Measurements from ENCODE around the gene LY6G6D. TPM values are rescaled to one million over a fixed set of nuclear protein-coding genes. Genes with fewer than 3 reads are reported as not detected.

LY6G6D gene
- total and polyA plus RNA-seq, 2 of the 13 experiments (the other 11 are each of a cell fraction or from before 2014, with no cell fraction given) = not detected

GRCh38 chr6:31686483-31686882, 28.7 kb upstream of the LY6G6D start:
- no peak for FAIRE-seq
- in situ Hi-C loops (cut with HindIII; ENCODE audit: extremely low pct_ligation_motif_present, low pct_unique_long_range_greater_than_20kb) (no loop called here), intact Hi-C loops (cut with micrococcal nuclease; ENCODE audit: unreplicated experiment) (no loop called here)
- no peaks in the 10 kb centered on the region for H3K79me2 ChIP-seq (ENCODE audit: insufficient read depth, low read length)
- no TSS peak for BruUV-seq (replicated peaks)
- no peak for ATAC-seq
- H3K4me3 ChIP-seq (replicated peaks in 1 of 3; ENCODE audit: insufficient read depth in 1 of 3, low read depth in 2 of 3, low read length in 3 of 3) = no peak overlapping the region
- H3K9me3 ChIP-seq (ENCODE audit: low read length) = no peaks in the 10 kb centered on the region
- TF ChIP-seq NR3C1 (CRISPR knock-in tag; IDR thresholded peaks at IDR 0.05) = no peak
- TF ChIP-seq ZZZ3 (CRISPR knock-in tag; IDR thresholded peaks at IDR 0.05; ENCODE audit: borderline replicate concordance) = no peak
- TF ChIP-seq GMEB1 (CRISPR knock-in tag; IDR thresholded peaks at IDR 0.05; ENCODE audit: borderline replicate concordance) = no peak
- TF ChIP-seq ELF3 (CRISPR knock-in tag; IDR thresholded peaks at IDR 0.05) = no peak
- no peak overlapping the region for H3K4me2 ChIP-seq (ENCODE audit: low read depth, low read length)
- peaks cover 33% of the 10 kb centered on the region for H3K4me1 ChIP-seq (ENCODE audit: insufficient read depth, low read length)
- no peaks in the 10 kb centered on the region for H3K27me3 ChIP-seq (ENCODE audit: control insufficient read depth in 1 of 2, insufficient read depth in 2 of 2, low read length in 2 of 2)
- no peak overlapping the region for H3K27ac ChIP-seq (ENCODE audit: extremely low read length, insufficient read depth, low read length)
- no peak overlapping the region for H3K9ac ChIP-seq (ENCODE audit: insufficient read depth, low read depth, low read length)
- peaks cover 37 to 44% of the 10 kb centered on the region in 2 experiments for H3K36me3 ChIP-seq (replicated peaks in 1 of 2; ENCODE audit: control insufficient read depth in 1 of 2, insufficient read depth in 2 of 2, low read length in 2 of 2)
- no peaks in the 10 kb centered on the region for H4K20me1 ChIP-seq (ENCODE audit: insufficient read depth, low read length)
- POLR2A ChIA-PET = interaction anchor here (1.4 kb wide), 1 partner anchor 16 kb away, joined by 3 read pairs; the partner anchor contains the start of gene LY6G5B
- DNase-seq (ENCODE audit: low spot score) = no peak
- CTCF ChIA-PET (ENCODE audit: low intra/inter-chr PET ratio, low total read pairs) = no interaction called here
- 95% methylated on average over 5 of the region's 5 CpGs for WGBS (ENCODE audit: low lambda C conversion rate)
- no peak overlapping the region for H2AFZ ChIP-seq (ENCODE audit: low read length)

GRCh38 chr6:31687321-31687720, 27.8 kb upstream of the LY6G6D start:
- DNase-seq (ENCODE audit: low spot score) (no peak), ATAC-seq (no peak), FAIRE-seq (no peak)
- intact Hi-C loops (cut with micrococcal nuclease; ENCODE audit: unreplicated experiment) = no loop called here
- Histone ChIP-seq H3K4me3 (replicated peaks in 1 of 3; ENCODE audit: insufficient read depth in 1 of 3, low read depth in 2 of 3, low read length in 3 of 3) (no peak overlapping the region), H3K9ac (ENCODE audit: insufficient read depth, low read depth, low read length) (no peak overlapping the region), H3K27me3 (ENCODE audit: control insufficient read depth in 1 of 2, insufficient read depth in 2 of 2, low read length in 2 of 2) (no peaks in the 10 kb centered on the region), H3K4me1 (ENCODE audit: insufficient read depth, low read length) (peaks cover 28% of the 10 kb centered on the region), H3K4me2 (ENCODE audit: low read depth, low read length) (no peak overlapping the region), H3K9me3 (ENCODE audit: low read length) (no peaks in the 10 kb centered on the region), H2AFZ (ENCODE audit: low read length) (no peak overlapping the region), H3K36me3 (replicated peaks in 1 of 2; ENCODE audit: control insufficient read depth in 1 of 2, insufficient read depth in 2 of 2, low read length in 2 of 2) (peaks cover 41 to 46% of the 10 kb centered on the region in 2 experiments), H3K27ac (ENCODE audit: extremely low read length, insufficient read depth, low read length) (no peak overlapping the region), H3K79me2 (ENCODE audit: insufficient read depth, low read length) (no peaks in the 10 kb centered on the region), H4K20me1 (ENCODE audit: insufficient read depth, low read length) (no peaks in the 10 kb centered on the region)
- BruUV-seq (replicated peaks) = no TSS peak
- ChIA-PET POLR2A (interaction anchor here (1.4 kb wide), 1 partner anchor 17 kb away, joined by 3 read pairs; the partner anchor contains the start of gene LY6G5B), CTCF (ENCODE audit: low intra/inter-chr PET ratio, low total read pairs) (no interaction called here)
- 96% methylated on average over 8 of the region's 8 CpGs for WGBS (ENCODE audit: low lambda C conversion rate)
- in situ Hi-C loops (cut with HindIII; ENCODE audit: extremely low pct_ligation_motif_present, low pct_unique_long_range_greater_than_20kb) = no loop called here
- no peak for TF ChIP-seq ZNF703 (CRISPR knock-in tag; IDR thresholded peaks at IDR 0.05; ENCODE audit: borderline replicate concordance)

All from HepG2 (cell line).